Measurements from ENCODE around the gene TNNT3. TPM values are rescaled to one million over a fixed set of nuclear protein-coding genes. Genes with fewer than 3 reads are reported as not detected.
"Not testable (repeated sequence)": the region's sequence is repeated elsewhere in the genome, so short reads cannot be mapped to it uniquely, and the experiment has no call there.

Gene TNNT3
- 1 to 10 TPM; 2.1 TPM for total RNA-seq

GRCh38 chr11:1919391-1920127 lies at the start of gene TNNT3:
TNNT3 (plus strand) TSS chr11:1919703; CDS start chr11:1922875, 3,172 bp downstream.
- H3K9me3 Mint-ChIP-seq (ENCODE audit: low read depth): no peaks in the 10 kb centered on the region
- H3K27me3 Mint-ChIP-seq: peaks cover 11% of the 10 kb centered on the region
- no peak within 1 kb of the TSS for H3K27ac Mint-ChIP-seq
- H3K36me3 Mint-ChIP-seq (ENCODE audit: low read depth): no peaks in the 10 kb centered on the region
- no peak for ATAC-seq
- no peak for DNase-seq
- intact Hi-C loops (cut with DNase I, micrococcal nuclease): loop anchor here (2.0 to 5.0 kb wide), 4 partner anchors 37 to 233 kb away; no protein-coding TSS in a partner anchor
- CTCF ChIA-PET: interaction anchor here (0.6 kb wide), 1 partner anchor 50 kb away, joined by 3 read pairs; no protein-coding TSS in a partner anchor
- POLR2A ChIA-PET: no interaction called here
- H3K4me3 Mint-ChIP-seq: no peak within 1 kb of the TSS
- peaks cover 11% of the 10 kb centered on the region for H3K4me1 Mint-ChIP-seq

GRCh38 chr11:1870326-1870696 lies 49.2 kb upstream of the TNNT3 start:
- ChIA-PET POLR2A (interaction anchor here (1.4 kb wide), 1 partner anchor 12 kb away, joined by 4 read pairs; no protein-coding TSS in a partner anchor), CTCF (interaction anchor here (0.6 to 1.0 kb wide), 2 partner anchors 50 to 176 kb away, joined by 3 to 6 read pairs; no protein-coding TSS in a partner anchor)
- H3K4me3 Mint-ChIP-seq: peak overlapping the region; percentile 28
- peaks cover 46% of the 10 kb centered on the region for H3K4me1 Mint-ChIP-seq
- peak overlapping the region; percentile 37 for H3K27ac Mint-ChIP-seq
- no peak for ATAC-seq
- DNase-seq: no peak
- intact Hi-C loops (cut with DNase I, micrococcal nuclease): no loop called here
- no peaks in the 10 kb centered on the region for H3K27me3 Mint-ChIP-seq
- no peaks in the 10 kb centered on the region for H3K9me3 Mint-ChIP-seq (ENCODE audit: low read depth)
- H3K36me3 Mint-ChIP-seq (ENCODE audit: low read depth): peaks cover 2% of the 10 kb centered on the region

- peak; percentile 60 for ATAC-seq
These were observed 48.6 kb upstream of the TNNT3 start for GRCh38 chr11:1870721-1871466.

GRCh38 chr11:1871531-1871930 lies 48.0 kb upstream of the TNNT3 start:
- ChIA-PET POLR2A (interaction anchor here (1.4 kb wide), 1 partner anchor 11 kb away, joined by 4 read pairs; no protein-coding TSS in a partner anchor), CTCF (no interaction called here)
- Mint-ChIP-seq H3K27ac (no peak overlapping the region), H3K27me3 (no peaks in the 10 kb centered on the region), H3K4me1 (peaks cover 50% of the 10 kb centered on the region), H3K9me3 (ENCODE audit: low read depth) (no peaks in the 10 kb centered on the region), H3K4me3 (no peak overlapping the region), H3K36me3 (ENCODE audit: low read depth) (peaks cover 2% of the 10 kb centered on the region)
- ATAC-seq (no peak), DNase-seq (no peak)
- intact Hi-C loops (cut with DNase I, micrococcal nuclease): no loop called here

More at GRCh38 chr11:1870721-1871466, 48.6 kb upstream of the TNNT3 start:
- intact Hi-C loops (cut with DNase I, micrococcal nuclease): no loop called here
- Mint-ChIP-seq H3K4me3 (peak overlapping the region; percentile 28), H3K36me3 (ENCODE audit: low read depth) (peaks cover 2% of the 10 kb centered on the region), H3K4me1 (peaks cover 45% of the 10 kb centered on the region), H3K9me3 (ENCODE audit: low read depth) (no peaks in the 10 kb centered on the region), H3K27ac (peak overlapping the region; percentile 68), H3K27me3 (no peaks in the 10 kb centered on the region)
- DNase-seq: peak; percentile 39
- POLR2A ChIA-PET: interaction anchor here (1.4 kb wide), 1 partner anchor 11 kb away, joined by 4 read pairs; no protein-coding TSS in a partner anchor
- CTCF ChIA-PET: interaction anchor here (1.0 kb wide), 1 partner anchor 177 kb away, joined by 6 read pairs; no protein-coding TSS in a partner anchor

GRCh38 chr11:1872267-1872985 lies 47.1 kb upstream of the TNNT3 start:
- peaks cover 2% of the 10 kb centered on the region for H3K36me3 Mint-ChIP-seq (ENCODE audit: low read depth)
- ChIA-PET POLR2A (no interaction called here), CTCF (no interaction called here)
- H3K27me3 Mint-ChIP-seq: no peaks in the 10 kb centered on the region
- peaks cover 49% of the 10 kb centered on the region for H3K4me1 Mint-ChIP-seq
- DNase-seq: no peak
- no peaks in the 10 kb centered on the region for H3K9me3 Mint-ChIP-seq (ENCODE audit: low read depth)
- ATAC-seq: no peak
- no peak overlapping the region for H3K4me3 Mint-ChIP-seq
- intact Hi-C loops (cut with DNase I, micrococcal nuclease): no loop called here
- H3K27ac Mint-ChIP-seq: no peak overlapping the region

GRCh38 chr11:1873048-1873812 lies 46.3 kb upstream of the TNNT3 start:
- Mint-ChIP-seq H3K9me3 (ENCODE audit: low read depth) (no peaks in the 10 kb centered on the region), H3K4me1 (peaks cover 49% of the 10 kb centered on the region), H3K27ac (no peak overlapping the region), H3K4me3 (no peak overlapping the region), H3K36me3 (ENCODE audit: low read depth) (peaks cover 2% of the 10 kb centered on the region), H3K27me3 (no peaks in the 10 kb centered on the region)
- intact Hi-C loops (cut with DNase I, micrococcal nuclease): no loop called here
- ATAC-seq (no peak), DNase-seq (no peak)
- CTCF ChIA-PET: no interaction called here
- POLR2A ChIA-PET: no interaction called here

GRCh38 chr11:1873813-1874150 lies 45.7 kb upstream of the TNNT3 start:
- H3K36me3 Mint-ChIP-seq (ENCODE audit: low read depth); POLR2A ChIA-PET; H3K9me3 Mint-ChIP-seq (ENCODE audit: low read depth); intact Hi-C loops (cut with DNase I, micrococcal nuclease); H3K27ac Mint-ChIP-seq; CTCF ChIA-PET; DNase-seq; H3K27me3 Mint-ChIP-seq; H3K4me3 Mint-ChIP-seq; ATAC-seq: not testable (repeated sequence)
- H3K4me1 Mint-ChIP-seq: peaks cover 48% of the 10 kb centered on the region

GRCh38 chr11:1874441-1875092 lies 44.9 kb upstream of the TNNT3 start:
- H3K4me1 Mint-ChIP-seq: peaks cover 40% of the 10 kb centered on the region
- DNase-seq; H3K27ac Mint-ChIP-seq; H3K9me3 Mint-ChIP-seq (ENCODE audit: low read depth); CTCF ChIA-PET; H3K27me3 Mint-ChIP-seq; H3K36me3 Mint-ChIP-seq (ENCODE audit: low read depth); ATAC-seq; intact Hi-C loops (cut with DNase I, micrococcal nuclease); H3K4me3 Mint-ChIP-seq; POLR2A ChIA-PET: not testable (repeated sequence)

GRCh38 chr11:1875093-1875850 lies 44.2 kb upstream of the TNNT3 start:
- intact Hi-C loops (cut with DNase I, micrococcal nuclease): no loop called here
- ATAC-seq (no peak), DNase-seq (peak; percentile 4)
- POLR2A ChIA-PET: no interaction called here
- Mint-ChIP-seq H3K9me3 (ENCODE audit: low read depth) (no peaks in the 10 kb centered on the region), H3K4me3 (no peak overlapping the region), H3K4me1 (peaks cover 34% of the 10 kb centered on the region), H3K27me3 (no peaks in the 10 kb centered on the region), H3K27ac (no peak overlapping the region), H3K36me3 (ENCODE audit: low read depth) (peaks cover 2% of the 10 kb centered on the region)
- CTCF ChIA-PET: interaction anchor here (0.6 to 1.8 kb wide), 3 partner anchors 10 to 114 kb away, joined by 3 to 5 read pairs (median 3); no protein-coding TSS in a partner anchor

GRCh38 chr11:1875851-1876301 lies 43.6 kb upstream of the TNNT3 start:
- H3K27me3 Mint-ChIP-seq; H3K36me3 Mint-ChIP-seq (ENCODE audit: low read depth); intact Hi-C loops (cut with DNase I, micrococcal nuclease); H3K4me3 Mint-ChIP-seq; H3K27ac Mint-ChIP-seq; H3K9me3 Mint-ChIP-seq (ENCODE audit: low read depth); ATAC-seq: not testable (repeated sequence)
- POLR2A ChIA-PET: interaction anchor here (0.6 kb wide), 1 partner anchor 20 kb away, joined by 3 read pairs; no protein-coding TSS in a partner anchor
- peak; percentile 6 for DNase-seq
- CTCF ChIA-PET: interaction anchor here (0.6 to 1.8 kb wide), 5 partner anchors 10 to 274 kb away, joined by 3 to 5 read pairs (median 3); no protein-coding TSS in a partner anchor
- H3K4me1 Mint-ChIP-seq: peaks cover 30% of the 10 kb centered on the region

Data from activated CD4-positive, alpha-beta T cell treated with anti-CD3 and anti-CD28 coated beads for 36 hours (primary cell).